IPS-15b (cell line): ENCODE results near the gene MYBBP1A.
A peak's percentile ranks its signal among the peaks of the same experiment; 100 is the strongest.

Experiments
- H3K27me3 ChIP-seq: one replicate; pipeline ENCODE4 v1.6.1; 2013; ENCODE audit warnings: low read length; ENCODE audit not compliant: control insufficient read depth, insufficient read depth
- H3K36me3 ChIP-seq: one replicate; pipeline ENCODE4 v1.6.1; 2013; ENCODE audit warnings: low read length; ENCODE audit not compliant: control insufficient read depth, insufficient read depth
- H3K4me1 ChIP-seq: one replicate; pipeline ENCODE4 v1.6.1; 2013; ENCODE audit warnings: mild to moderate bottlenecking, low read length; ENCODE audit not compliant: control insufficient read depth, insufficient read depth
- H3K4me3 ChIP-seq: one replicate; pipeline ENCODE4 v1.5.1; 2013; ENCODE audit warnings: low read depth, low read length
- H3K9ac ChIP-seq: one replicate; pipeline ENCODE4 v1.6.1; 2013; ENCODE audit warnings: low read depth, mild to moderate bottlenecking, low read length
- H3K9me3 ChIP-seq: one replicate; pipeline ENCODE4 v1.6.1; 2013; ENCODE audit warnings: mild to moderate bottlenecking, low read length; ENCODE audit not compliant: control insufficient read depth, insufficient read depth

Gene MYBBP1A

GRCh38 chr17:4587803-4588202 is 32.6 kb upstream of the MYBBP1A start:
- Histone ChIP-seq H3K4me1 (no peaks in the 10 kb centered on the region), H3K9me3 (no peaks in the 10 kb centered on the region), H3K4me3 (no peak overlapping the region), H3K9ac (no peak overlapping the region), H3K36me3 (no peaks in the 10 kb centered on the region), H3K27me3 (peaks cover 22% of the 10 kb centered on the region)

GRCh38 chr17:4587195-4587594 is 32.0 kb upstream of the MYBBP1A start:
- no peaks in the 10 kb centered on the region for H3K36me3 ChIP-seq
- no peak overlapping the region for H3K4me3 ChIP-seq
- peaks cover 27% of the 10 kb centered on the region for H3K27me3 ChIP-seq
- no peak overlapping the region for H3K9ac ChIP-seq
- H3K9me3 ChIP-seq: no peaks in the 10 kb centered on the region
- peaks cover 4% of the 10 kb centered on the region for H3K4me1 ChIP-seq

- no peaks in the 10 kb centered on the region for H3K9me3 ChIP-seq
- H3K4me1 ChIP-seq: peaks cover 4% of the 10 kb centered on the region
- no peaks in the 10 kb centered on the region for H3K36me3 ChIP-seq
- H3K4me3 ChIP-seq: no peak overlapping the region
- H3K9ac ChIP-seq: no peak overlapping the region
- H3K27me3 ChIP-seq: peaks cover 27% of the 10 kb centered on the region
Measured at GRCh38 chr17:4586043-4586442, 30.9 kb upstream of the MYBBP1A start.

- Histone ChIP-seq H3K9ac (no peak overlapping the region), H3K36me3 (no peaks in the 10 kb centered on the region), H3K4me1 (peaks cover 4% of the 10 kb centered on the region), H3K4me3 (peak overlapping the region; percentile 60), H3K27me3 (peaks cover 27% of the 10 kb centered on the region), H3K9me3 (no peaks in the 10 kb centered on the region)
Measured at GRCh38 chr17:4585638-4585994, 30.4 kb upstream of the MYBBP1A start.

GRCh38 chr17:4584917-4585637 is 29.9 kb upstream of the MYBBP1A start:
- Histone ChIP-seq H3K9ac (no peak overlapping the region), H3K4me1 (peaks cover 4% of the 10 kb centered on the region), H3K36me3 (no peaks in the 10 kb centered on the region), H3K9me3 (no peaks in the 10 kb centered on the region), H3K27me3 (peaks cover 27% of the 10 kb centered on the region), H3K4me3 (peak overlapping the region; percentile 60)

GRCh38 chr17:4584101-4584916 is 29.1 kb upstream of the MYBBP1A start, which contains the start of gene SMTNL2:
Gene SMTNL2, plus strand, starts transcription at chr17:4584529. Its CDS starts 77 bp downstream, at chr17:4584606.
- H3K36me3 ChIP-seq: no peaks in the 10 kb centered on the region
- H3K27me3 ChIP-seq: peaks cover 27% of the 10 kb centered on the region
- no peaks in the 10 kb centered on the region for H3K9me3 ChIP-seq
- H3K4me3 ChIP-seq: peak within 1 kb of the TSS; percentile 68
- peaks cover 4% of the 10 kb centered on the region for H3K4me1 ChIP-seq
- no peak within 1 kb of the TSS for H3K9ac ChIP-seq

- Histone ChIP-seq H3K9me3 (no peaks in the 10 kb centered on the region), H3K27me3 (peaks cover 27% of the 10 kb centered on the region), H3K36me3 (no peaks in the 10 kb centered on the region), H3K9ac (no peak overlapping the region), H3K4me1 (peaks cover 4% of the 10 kb centered on the region), H3K4me3 (peak overlapping the region; percentile 68)
Measured at GRCh38 chr17:4583782-4584100, 28.6 kb upstream of the MYBBP1A start.

- H3K36me3 ChIP-seq: no peaks in the 10 kb centered on the region
- no peak overlapping the region for H3K4me3 ChIP-seq
- peaks cover 27% of the 10 kb centered on the region for H3K27me3 ChIP-seq
- peaks cover 4% of the 10 kb centered on the region for H3K4me1 ChIP-seq
- H3K9me3 ChIP-seq: no peaks in the 10 kb centered on the region
- H3K9ac ChIP-seq: no peak overlapping the region
Measured at GRCh38 chr17:4583206-4583605, 28.0 kb upstream of the MYBBP1A start.

- peaks cover 27% of the 10 kb centered on the region for H3K27me3 ChIP-seq
- H3K9me3 ChIP-seq: no peaks in the 10 kb centered on the region
Measured at GRCh38 chr17:4582691-4583090, 27.5 kb upstream of the MYBBP1A start.

GRCh38 chr17:4582101-4582501 is 26.9 kb upstream of the MYBBP1A start:
- Histone ChIP-seq H3K4me3 (no peak overlapping the region), H3K9ac (no peak overlapping the region), H3K36me3 (no peaks in the 10 kb centered on the region), H3K4me1 (peaks cover 7% of the 10 kb centered on the region), H3K9me3 (no peaks in the 10 kb centered on the region), H3K27me3 (peaks cover 27% of the 10 kb centered on the region)

More at GRCh38 chr17:4582691-4583090, 27.5 kb upstream of the MYBBP1A start:
- Histone ChIP-seq H3K9ac (no peak overlapping the region), H3K4me3 (no peak overlapping the region), H3K36me3 (no peaks in the 10 kb centered on the region), H3K4me1 (peaks cover 4% of the 10 kb centered on the region)

- H3K4me1 ChIP-seq: peaks cover 16% of the 10 kb centered on the region
- H3K9ac ChIP-seq: no peak overlapping the region
- peaks cover 19% of the 10 kb centered on the region for H3K27me3 ChIP-seq
- H3K4me3 ChIP-seq: no peak overlapping the region
- H3K9me3 ChIP-seq: no peaks in the 10 kb centered on the region
- H3K36me3 ChIP-seq: no peaks in the 10 kb centered on the region
Measured at GRCh38 chr17:4580291-4580690, 25.1 kb upstream of the MYBBP1A start.

- H3K27me3 ChIP-seq: peaks cover 17% of the 10 kb centered on the region
- no peak overlapping the region for H3K9ac ChIP-seq
- H3K4me3 ChIP-seq: no peak overlapping the region
- H3K9me3 ChIP-seq: no peaks in the 10 kb centered on the region
- peaks cover 16% of the 10 kb centered on the region for H3K4me1 ChIP-seq
- H3K36me3 ChIP-seq: no peaks in the 10 kb centered on the region
Measured at GRCh38 chr17:4579678-4580077, 24.5 kb upstream of the MYBBP1A start.
